ENCODE results near the gene SAMD8.

- TF ChIP-seq CTCF (IDR thresholded peaks at IDR 0.05) (no peak), POLR2A (IDR thresholded peaks at IDR 0.05) (no peak)
These were observed 83.7 kb downstream of the SAMD8 start for GRCh38 chr10:75195035-75195763.

Data from Peyer's patch (tissue), 4 donors.